Measurements from ENCODE around the gene MINDY4. TPM values are rescaled to one million over a fixed set of nuclear protein-coding genes. Genes with fewer than 3 reads are reported as not detected.

Gene MINDY4
- total and polyA plus RNA-seq, 8 donors: 8.0 to 56.0 (median 17.4) TPM

- H3K4me3 ChIP-seq: peak overlapping the region; percentile 50 to 53
- peak overlapping the region; percentile 72 to 74 for H3K27ac ChIP-seq
- no peak for TF ChIP-seq CTCF (IDR thresholded peaks at IDR 0.05)
- no peaks in the 10 kb centered on the region for H3K36me3 ChIP-seq
- intact Hi-C loops (cut with DNase I): no loop called here
- H3K27me3 ChIP-seq: no peaks in the 10 kb centered on the region
- ATAC-seq: no peak
- H3K4me1 ChIP-seq: peaks cover 25 to 53% of the 10 kb centered on the region in 2 donors
- peak in 1 of 4 donors; percentile 56 for DNase-seq
- H3K9me3 ChIP-seq: no peaks in the 10 kb centered on the region
These were observed 143.9 kb downstream of the MINDY4 start for GRCh38 chr7:30915005-30915601.

GRCh38 chr7:30915751-30916150 is 144.5 kb downstream of the MINDY4 start:
- H3K27ac ChIP-seq: peak overlapping the region; percentile 72 to 74
- H3K27me3 ChIP-seq: no peaks in the 10 kb centered on the region
- ATAC-seq (no peak), DNase-seq (peak in 1 of 4 donors; percentile 28)
- H3K4me1 ChIP-seq: peaks cover 24 to 53% of the 10 kb centered on the region in 2 donors
- H3K9me3 ChIP-seq: no peaks in the 10 kb centered on the region
- no peaks in the 10 kb centered on the region for H3K36me3 ChIP-seq
- peak overlapping the region; percentile 50 to 53 for H3K4me3 ChIP-seq
- TF ChIP-seq CTCF (IDR thresholded peaks at IDR 0.05): no peak
- intact Hi-C loops (cut with DNase I): no loop called here

GRCh38 chr7:30916255-30916654 is 145.0 kb downstream of the MINDY4 start:
- Histone ChIP-seq H3K27ac (peak overlapping the region; percentile 48 to 74), H3K4me1 (peaks cover 24 to 54% of the 10 kb centered on the region in 2 donors), H3K27me3 (no peaks in the 10 kb centered on the region), H3K4me3 (peak overlapping the region in 1 of 2 donors; percentile 53), H3K36me3 (no peaks in the 10 kb centered on the region), H3K9me3 (no peaks in the 10 kb centered on the region)
- TF ChIP-seq CTCF (IDR thresholded peaks at IDR 0.05): no peak
- intact Hi-C loops (cut with DNase I): no loop called here
- ATAC-seq: no peak
- DNase-seq: peak in 1 of 4 donors; percentile 25

- peak overlapping the region in 1 of 2 donors; percentile 74 for H3K27ac ChIP-seq
- intact Hi-C loops (cut with DNase I): no loop called here
- H3K4me1 ChIP-seq: peaks cover 25 to 59% of the 10 kb centered on the region in 2 donors
- H3K4me3 ChIP-seq: peak overlapping the region in 1 of 2 donors; percentile 53
- no peaks in the 10 kb centered on the region for H3K9me3 ChIP-seq
- peak in 1 of 4 donors; percentile 13 for DNase-seq
- ATAC-seq: no peak
- no peaks in the 10 kb centered on the region for H3K27me3 ChIP-seq
- peaks cover 0 to 3% of the 10 kb centered on the region in 2 donors for H3K36me3 ChIP-seq
- TF ChIP-seq CTCF (IDR thresholded peaks at IDR 0.05): no peak
These were observed 145.6 kb downstream of the MINDY4 start for GRCh38 chr7:30916767-30917166.

- ATAC-seq (no peak), DNase-seq (peak in 1 of 4 donors; percentile 7)
- intact Hi-C loops (cut with DNase I): no loop called here
- Histone ChIP-seq H3K36me3 (peaks cover 0 to 9% of the 10 kb centered on the region in 2 donors), H3K9me3 (no peaks in the 10 kb centered on the region), H3K27me3 (no peaks in the 10 kb centered on the region), H3K4me3 (peak overlapping the region in 1 of 2 donors; percentile 53), H3K4me1 (peaks cover 25 to 64% of the 10 kb centered on the region in 2 donors), H3K27ac (no peak overlapping the region)
- TF ChIP-seq CTCF (IDR thresholded peaks at IDR 0.05): no peak
These were observed 146.1 kb downstream of the MINDY4 start for GRCh38 chr7:30917216-30917893.
